HG02970 (cell line): ENCODE results near the gene ADIPOR2.
"Not testable (repeated sequence)": the region's sequence is repeated elsewhere in the genome, so short reads cannot be mapped to it uniquely, and the experiment has no call there.

Experiments used
- ATAC-seq: cut with Tn5 transposase; IDR thresholded peaks from one replicate; pipeline ENCODE4 v1.9.1; 2021; ENCODE audit warnings: mild to moderate bottlenecking, moderate library complexity, moderate number of reproducible peaks; ENCODE audit not compliant: unreplicated experiment, low FRiP score

ADIPOR2 gene

DNA sequence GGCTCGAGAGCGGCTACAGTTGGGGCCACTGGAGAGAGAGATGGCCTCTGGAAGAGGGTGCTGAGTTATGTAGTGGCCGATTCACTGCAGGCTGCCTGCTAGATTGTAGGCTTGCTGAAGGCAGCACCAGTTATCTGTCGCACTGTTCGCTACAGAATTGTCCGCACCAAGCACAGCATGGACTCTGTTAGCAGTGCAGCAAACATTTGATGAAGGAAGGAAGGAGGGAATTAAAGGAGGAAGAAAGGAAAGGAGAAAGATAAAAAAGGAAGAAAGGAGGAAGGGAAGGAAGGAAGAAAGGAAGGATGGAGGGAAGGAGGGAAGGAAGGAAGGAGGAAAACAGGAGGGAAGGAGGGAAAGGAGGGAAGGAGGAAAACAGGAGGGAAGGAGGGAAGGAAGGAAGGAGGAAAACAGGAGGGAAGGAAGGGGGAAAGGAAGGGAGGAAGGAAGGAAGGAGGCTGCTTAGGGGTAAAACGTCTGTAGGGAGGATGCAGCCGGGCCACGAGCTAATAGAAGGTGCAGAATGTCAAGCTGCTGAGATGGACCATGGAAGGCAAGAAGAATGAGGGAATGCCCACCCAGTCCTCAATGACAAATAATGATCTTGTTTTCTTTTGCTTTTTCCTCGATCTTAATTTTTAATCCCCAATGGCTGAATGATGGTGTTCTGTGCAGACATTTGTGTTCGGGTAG, 27.3 kb upstream of the ADIPOR2 start:
- no peak for ATAC-seq

DNA sequence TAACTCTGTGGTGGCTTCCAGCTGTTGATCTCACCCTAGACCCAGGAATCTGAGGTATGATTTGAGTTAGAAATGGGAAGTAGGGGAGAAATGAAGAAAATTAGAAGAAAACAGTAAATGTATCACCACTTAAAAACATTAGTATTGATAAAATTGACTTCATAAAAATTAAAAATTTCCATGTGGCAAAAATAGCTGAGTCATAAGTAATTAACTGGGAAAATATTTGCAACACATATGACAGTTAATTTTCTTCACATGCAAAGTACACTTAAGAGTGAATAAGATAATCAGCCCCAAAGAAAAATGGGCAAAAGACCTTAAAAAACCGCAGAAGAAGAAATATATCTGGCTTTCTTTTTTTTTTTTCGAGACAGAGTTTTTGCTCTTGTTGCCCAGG, 25.5 kb upstream of the ADIPOR2 start:
- no peak for ATAC-seq

DNA sequence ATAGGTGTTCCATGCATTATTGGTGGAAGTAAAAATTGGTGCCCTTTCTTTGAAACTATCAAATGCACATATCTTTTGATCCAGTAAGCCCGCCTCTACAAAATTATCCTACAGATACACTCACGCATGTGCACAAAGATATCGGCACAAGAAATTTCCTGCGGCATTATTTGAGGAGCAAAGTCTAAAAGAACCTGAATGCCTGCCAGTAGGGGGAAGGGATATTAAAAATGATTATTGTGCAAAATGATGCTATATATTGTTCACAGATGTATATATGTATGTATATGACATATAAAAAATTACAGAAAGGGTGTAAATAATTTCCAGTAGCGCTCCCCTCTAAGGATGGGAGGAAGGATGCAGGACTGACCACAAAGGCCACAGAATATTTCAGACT, 24.7 kb upstream of the ADIPOR2 start:
- no peak for ATAC-seq

DNA sequence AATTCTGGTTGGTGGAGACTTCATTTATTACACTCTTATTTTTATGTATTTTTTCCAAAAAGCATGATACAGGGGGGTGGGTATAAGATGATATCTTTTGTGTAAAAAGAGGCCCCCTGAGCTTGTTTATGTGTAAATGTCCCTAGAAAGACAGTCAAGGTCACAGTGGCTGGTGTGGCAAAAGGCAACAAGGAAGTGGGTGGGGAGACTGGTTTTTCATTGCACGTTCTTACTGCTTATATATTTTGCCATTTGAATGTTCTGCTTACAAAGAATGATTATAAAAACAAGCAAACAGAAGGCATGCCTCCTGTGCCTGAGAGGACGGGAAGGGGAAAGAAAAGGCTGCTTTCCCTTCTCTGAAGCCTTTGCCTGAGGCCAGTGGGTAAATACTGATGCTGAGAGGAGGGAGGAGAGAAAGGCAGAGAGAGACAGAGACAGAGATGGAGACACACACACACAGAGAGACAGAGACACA, 24.1 kb upstream of the ADIPOR2 start:
- no peak for ATAC-seq

DNA sequence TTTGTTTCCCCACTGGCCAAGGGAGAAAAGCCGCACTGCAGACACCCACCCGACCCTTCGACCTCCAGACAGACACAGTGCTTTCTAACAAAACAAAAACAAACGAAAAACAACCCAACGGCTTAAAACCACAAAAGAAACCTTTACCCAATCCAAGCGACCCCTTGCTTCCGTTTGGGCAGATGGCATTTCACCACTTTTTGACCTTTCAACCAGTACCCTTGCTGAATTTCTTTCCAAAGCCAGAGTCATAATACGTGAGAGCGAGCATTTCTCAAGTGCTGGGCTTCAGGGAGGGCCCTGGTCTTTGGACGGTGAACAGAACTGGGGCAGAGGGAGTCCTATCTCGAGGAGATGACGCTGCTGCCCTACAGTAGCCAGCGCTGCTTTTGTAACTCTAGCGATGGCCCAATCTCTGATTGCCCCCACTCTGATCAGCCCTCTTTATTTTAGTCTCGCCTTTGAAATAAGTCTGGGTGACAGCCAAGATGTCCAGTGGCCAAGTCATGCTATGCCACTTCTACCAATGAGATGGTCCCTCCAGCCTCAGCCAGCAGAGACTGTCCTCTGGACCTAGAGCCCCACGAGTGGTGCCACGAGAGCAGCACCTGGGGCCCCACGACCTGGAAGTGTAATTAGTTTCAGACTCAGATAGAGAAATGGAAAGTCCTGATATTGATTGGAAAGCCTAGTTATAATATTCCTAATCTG, 21.9 kb upstream of the ADIPOR2 start:
- no peak for ATAC-seq

GRCh38 chr12:1670358-1671268, 20.3 kb upstream of the ADIPOR2 start:
- ATAC-seq, result no peak

DNA sequence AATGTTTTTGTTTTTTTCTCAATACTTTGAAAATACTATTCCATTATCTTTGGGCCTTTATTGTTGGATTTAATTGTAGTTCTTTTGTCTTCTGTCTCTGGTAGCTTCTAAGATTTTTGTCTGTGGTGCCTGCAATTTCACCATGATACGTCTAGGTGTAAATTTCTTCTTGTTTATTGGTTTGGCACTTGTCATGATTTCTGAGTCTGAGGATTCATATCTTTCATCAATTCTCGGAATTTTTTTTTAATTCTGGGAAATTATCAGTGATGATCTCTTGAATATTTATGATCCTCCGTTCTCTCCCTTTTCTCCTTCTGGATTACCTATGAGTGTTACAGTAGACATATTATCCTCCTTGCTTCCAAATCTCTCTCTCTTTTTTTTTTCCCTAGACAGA, 14.8 kb upstream of the ADIPOR2 start:
- ATAC-seq, result no peak

DNA sequence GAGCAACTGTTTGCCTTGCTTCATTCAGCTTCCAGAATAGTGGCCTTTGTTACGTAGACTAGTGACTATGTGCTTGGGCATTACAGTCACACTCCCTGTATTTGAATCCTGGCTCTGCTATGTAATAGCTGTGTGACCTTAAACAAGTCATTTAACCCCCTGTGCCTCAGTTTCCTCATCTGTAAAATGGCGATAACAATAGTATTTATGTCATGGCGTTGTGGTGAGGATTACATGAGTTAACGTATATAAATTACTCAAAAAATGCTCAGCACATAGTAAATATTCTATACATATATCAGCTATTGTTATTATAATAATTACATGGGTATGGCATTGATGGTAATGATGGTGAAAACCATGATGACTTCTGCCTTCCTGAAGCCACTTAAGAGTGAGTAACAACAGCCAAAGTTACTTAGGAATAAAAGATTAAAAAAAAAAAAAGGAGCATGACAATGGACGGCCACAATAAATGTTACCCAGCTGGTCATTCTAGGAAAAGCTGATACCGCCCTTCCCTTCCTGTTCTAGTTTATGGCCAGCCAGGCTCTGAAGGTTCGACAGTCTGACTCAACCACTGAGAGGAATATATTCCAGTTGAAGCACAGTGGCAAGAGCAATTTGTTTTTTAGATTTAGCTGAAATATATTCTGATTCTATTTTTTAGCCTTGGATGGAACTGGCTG, 9.9 kb upstream of the ADIPOR2 start:
- no peak for ATAC-seq

DNA sequence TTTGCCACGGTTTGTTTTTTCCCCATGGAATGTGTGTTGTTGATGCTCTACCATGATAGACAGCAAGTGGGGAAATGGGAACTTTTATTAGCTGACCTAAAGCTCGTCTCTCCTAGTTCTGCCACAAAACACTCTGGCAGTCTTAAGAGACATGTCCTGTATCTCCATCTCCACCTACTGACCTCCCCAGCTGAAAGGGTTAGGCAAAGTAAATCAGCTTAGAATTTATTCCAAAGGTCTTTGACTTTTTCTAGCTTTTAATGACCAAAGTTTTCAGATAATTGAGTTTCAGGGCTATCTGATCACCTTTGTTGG, 9.4 kb upstream of the ADIPOR2 start:
- ATAC-seq, result no peak

DNA sequence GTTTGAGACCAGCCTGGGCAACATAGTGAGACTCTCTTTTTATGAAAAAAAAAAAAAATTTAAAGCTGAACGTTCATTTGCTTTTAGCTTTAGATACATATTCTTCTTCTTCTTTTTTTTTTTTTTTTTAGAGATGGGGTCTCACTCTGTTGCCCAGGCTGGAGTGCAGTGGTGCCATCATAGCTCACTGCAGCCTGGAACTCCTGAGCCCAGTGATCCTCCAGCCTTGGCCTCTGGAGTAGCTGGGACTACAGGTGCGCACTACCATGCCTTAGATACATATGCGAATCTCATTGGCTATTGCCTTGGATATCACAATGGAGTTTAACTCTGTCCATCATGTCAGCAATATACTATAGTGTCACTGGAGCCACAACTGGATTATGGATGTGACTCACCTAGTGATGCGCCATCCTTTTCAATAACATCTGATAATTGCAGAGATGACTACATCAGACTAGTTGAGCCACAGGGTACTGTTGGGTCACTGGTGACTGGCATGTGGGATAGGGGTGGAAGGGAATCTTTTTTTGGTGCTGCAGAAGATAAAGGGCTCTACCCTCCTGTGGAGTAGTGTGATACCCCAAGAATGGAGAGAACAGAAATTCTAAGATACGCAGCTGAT, 2.7 kb upstream of the ADIPOR2 start:
- ATAC-seq, result no peak

GRCh38 chr12:1691123-1692007, 495 bp downstream of the ADIPOR2 start:
- ATAC-seq, result peak; percentile 35

- no peak for ATAC-seq
These were observed 1.4 kb downstream of the ADIPOR2 start for GRCh38 chr12:1692226-1692625.

DNA sequence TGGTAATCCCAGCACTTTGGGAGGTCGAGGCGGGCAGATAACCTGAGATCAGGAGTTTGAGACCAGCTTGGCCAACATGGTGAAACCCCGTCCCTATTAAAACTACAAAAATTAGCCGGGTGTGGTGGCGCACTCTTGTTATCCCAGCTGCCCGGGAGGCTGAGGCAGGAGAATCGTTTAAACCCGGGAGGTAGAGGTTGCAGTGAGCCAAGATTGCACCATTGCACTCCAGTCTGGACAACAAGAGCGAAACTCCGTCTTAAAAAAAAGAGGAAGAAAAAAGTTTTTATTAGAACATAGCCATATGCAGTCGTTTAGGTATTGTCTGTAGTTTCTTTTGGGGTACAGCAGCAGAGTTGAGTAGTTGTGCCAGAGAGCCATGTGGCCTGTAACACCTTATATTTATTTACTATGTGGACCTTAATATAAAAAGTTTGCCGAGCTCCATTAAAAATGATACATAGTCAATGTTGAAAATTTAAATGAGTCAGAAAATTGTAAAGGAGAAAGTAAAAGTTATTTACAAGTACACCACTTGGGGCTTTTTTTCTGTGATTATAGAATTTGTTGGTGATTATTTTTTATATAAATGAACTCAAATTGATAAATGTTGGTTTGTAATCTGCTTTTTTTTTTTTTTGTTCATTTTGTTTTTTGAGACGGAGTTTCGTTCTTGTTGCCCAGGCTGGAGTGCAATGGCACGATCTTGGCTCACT, 2.2 kb downstream of the ADIPOR2 start:
- no peak for ATAC-seq

DNA sequence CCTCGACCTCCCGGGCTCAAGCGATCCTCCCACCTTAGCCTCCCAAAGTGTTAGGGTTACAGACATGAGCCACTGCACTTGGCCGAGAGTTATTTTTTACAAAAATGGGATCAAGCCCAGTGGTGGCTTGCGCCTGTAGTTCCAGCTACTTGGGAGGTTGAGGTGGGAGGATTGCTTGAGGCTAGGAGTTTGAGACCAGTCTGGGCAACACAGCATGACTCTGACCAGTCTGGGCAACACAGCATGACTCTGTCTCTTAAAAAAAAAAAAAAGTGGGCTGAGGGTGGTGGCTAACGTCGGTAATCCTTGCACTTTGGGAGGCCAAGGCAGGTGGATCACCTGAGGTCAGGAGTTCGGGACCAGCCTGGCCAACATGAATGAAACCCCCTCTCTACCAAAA, 4.2 kb downstream of the ADIPOR2 start:
- not testable (repeated sequence) for ATAC-seq

DNA sequence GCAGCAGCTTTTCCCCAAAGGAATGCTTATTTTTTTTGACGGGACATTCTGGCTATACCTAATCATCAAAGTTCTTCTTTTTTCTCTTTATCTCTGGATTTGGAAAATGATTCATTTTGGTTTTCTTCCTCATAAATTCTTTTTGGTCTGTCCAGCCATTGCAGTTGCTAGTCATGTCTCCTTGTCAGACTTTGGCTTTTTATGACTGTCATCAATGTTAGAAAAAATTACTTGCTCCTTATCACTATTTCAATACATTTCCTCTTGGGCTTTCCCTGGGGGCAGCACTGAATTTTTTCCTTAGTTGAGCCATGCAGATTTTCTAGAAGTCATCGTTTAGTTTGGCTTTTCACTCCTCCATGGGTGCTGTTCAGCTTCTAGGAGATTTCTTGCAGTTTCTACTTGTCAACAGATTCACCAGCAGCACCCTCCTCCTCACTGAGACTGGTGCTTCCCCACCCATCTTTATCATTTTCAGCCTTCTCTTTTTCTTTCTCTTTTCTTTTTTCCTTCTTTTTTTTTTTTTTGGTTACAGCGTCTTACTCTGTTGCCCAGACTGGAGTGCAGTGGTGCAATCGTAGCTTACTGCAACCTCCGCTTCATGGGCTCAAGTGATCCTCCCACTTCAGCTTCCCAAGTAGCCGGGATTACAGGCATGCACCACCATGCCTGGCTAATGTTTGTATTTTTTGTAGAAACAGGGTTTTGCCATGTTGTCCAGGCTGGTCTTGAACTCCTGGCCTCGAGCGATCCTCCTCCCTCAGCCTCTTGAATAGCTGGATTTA, 5.2 kb downstream of the ADIPOR2 start:
- no peak for ATAC-seq

DNA sequence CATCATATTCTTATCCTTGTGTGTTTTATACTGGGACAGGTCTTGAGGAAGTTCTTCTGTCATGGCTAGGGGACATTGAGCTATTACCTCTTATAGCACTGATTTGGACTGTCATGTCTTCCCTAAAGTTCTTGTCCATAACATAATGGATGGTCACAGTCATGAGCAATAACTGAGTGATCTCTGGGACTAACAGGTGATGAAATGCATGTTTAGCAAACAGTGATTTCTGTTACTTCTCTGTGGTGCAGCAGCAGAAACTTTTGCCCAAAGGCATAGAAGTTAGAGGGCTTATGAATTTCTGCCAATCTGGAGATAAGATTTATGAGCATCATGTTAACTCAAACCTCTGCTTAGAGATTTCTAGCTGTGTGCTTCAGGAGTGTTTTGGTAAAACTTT, 5.9 kb downstream of the ADIPOR2 start:
- no peak for ATAC-seq

DNA sequence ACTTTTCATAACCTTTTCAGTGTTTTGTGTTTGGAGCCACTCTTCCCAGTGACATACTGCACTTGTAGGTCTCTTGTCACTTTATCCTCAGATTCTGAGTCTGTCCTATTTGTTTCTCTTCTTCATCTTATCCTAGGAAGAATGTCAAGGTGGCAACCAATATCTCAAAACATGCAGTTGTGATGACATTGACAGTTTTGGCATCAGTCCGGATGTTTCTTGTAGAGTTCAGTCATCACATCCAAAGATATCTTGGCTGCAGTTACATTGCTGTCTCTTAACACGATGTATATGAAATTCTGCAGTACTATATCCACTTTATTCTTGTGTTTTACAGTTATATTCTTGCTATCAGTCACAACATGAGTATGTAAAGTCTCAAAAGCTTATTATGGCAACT, 6.4 kb downstream of the ADIPOR2 start:
- no peak for ATAC-seq

DNA sequence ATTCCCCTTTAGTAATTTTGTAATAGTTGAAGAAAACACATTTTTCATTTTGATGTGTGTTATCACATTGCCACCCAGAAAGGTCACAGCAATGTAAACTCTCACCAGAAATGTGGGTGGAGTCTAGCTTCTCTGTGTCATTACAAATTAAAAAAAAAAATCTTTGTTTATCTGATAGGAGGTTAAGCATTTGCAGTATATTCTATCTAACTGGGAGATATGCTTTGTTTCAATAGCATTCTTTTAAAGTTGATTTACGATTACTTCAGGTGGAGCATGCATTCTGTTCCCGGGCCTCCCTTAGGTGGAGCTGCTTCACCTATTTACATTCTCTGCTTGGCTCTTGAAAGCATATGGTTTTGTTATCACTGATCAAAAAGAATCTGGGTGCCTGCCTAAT, 7.8 kb downstream of the ADIPOR2 start:
- ATAC-seq, result no peak
